GM19452 (cell line): ENCODE results near the gene ZNF317.
"Not testable (repeated sequence)": the region's sequence is repeated elsewhere in the genome, so short reads cannot be mapped to it uniquely, and the experiment has no call there.

Experiments
- ATAC-seq: cut with Tn5 transposase; IDR thresholded peaks from one replicate; pipeline ENCODE4 v1.9.1; 2021; ENCODE audit not compliant: unreplicated experiment

ZNF317 gene

GRCh38 chr19:9171393-9171991 is 31.3 kb downstream of the ZNF317 start:
- no peak for ATAC-seq

- no peak for ATAC-seq
Measured at GRCh38 chr19:9175326-9175725, 35.1 kb downstream of the ZNF317 start.

GRCh38 chr19:9178901-9179300 is 38.7 kb downstream of the ZNF317 start, which contains the start of gene OR7D2:
Gene OR7D2 (plus strand): TSS chr19:9178979. CDS start chr19:9185782, 6,803 bp downstream.
- ATAC-seq: no peak

DNA sequence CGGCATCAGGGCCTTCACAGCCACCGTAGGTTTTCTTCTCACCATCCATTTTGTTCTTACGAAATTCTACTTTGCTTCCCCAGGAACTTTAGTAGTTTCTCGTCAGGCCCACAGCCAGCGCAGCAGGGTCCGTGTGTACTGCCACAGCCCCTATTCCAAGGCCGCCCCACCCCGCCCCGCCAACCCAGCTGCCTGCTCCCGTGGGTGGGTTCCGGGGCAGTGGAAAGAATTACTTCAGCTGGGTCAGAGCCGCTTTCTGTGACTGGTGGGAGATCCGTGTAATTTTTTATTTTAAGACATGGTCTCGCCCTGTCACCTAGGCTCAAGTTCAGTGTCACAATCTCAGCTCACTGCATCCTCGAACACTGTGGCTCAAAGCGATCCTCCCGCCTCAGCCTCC is 42.8 kb downstream of the ZNF317 start:
- no peak for ATAC-seq

DNA sequence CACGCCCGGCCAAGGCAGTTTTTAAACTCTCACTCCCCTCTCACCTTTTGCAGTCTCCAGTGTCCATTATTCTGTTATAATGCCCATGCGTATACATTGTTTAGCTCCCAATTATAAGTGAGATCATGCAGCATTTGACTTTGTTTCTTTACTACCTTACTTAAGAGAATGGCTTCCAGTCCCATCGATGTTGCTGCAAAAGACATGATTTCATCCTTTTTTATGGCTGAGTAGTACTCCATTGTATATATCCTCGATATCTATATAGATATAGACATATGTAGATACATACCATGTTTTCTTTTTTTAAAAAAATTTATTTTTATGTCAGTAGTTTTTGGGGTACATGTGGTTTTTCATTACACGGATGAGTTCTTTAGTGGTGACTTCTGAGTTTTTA is 47.0 kb downstream of the ZNF317 start:
- ATAC-seq: no peak

- no peak for ATAC-seq
Measured at GRCh38 chr19:9189535-9189934, 49.3 kb downstream of the ZNF317 start.

- not testable (repeated sequence) for ATAC-seq
Measured at GRCh38 chr19:9198044-9198443, 57.8 kb downstream of the ZNF317 start.

- no peak for ATAC-seq
Measured at GRCh38 chr19:9205501-9206113, 65.4 kb downstream of the ZNF317 start.
